Measurements from ENCODE around the gene CCNG2.

The CCNG2 gene

DNA sequence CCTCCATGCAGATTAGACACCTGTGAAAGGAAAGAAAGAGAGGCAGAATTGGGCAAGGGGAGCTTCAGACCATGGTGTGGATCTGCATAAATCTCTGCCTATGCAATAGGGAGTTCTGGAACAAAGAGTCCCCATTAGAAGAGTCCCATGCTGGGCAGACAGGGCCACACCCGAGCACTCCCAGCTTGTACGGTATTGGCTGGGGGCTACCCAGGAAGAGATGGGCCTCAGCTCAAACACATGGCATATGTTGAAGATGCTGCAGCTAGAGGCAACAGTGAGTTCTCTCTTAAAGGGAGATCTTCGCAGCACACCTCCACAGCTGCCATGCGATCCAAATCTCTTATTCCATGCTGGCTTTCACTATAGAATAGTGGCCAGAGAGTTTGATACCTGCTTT lies 24.7 kb downstream of the CCNG2 start:
- DNase-seq, result no peak

DNA sequence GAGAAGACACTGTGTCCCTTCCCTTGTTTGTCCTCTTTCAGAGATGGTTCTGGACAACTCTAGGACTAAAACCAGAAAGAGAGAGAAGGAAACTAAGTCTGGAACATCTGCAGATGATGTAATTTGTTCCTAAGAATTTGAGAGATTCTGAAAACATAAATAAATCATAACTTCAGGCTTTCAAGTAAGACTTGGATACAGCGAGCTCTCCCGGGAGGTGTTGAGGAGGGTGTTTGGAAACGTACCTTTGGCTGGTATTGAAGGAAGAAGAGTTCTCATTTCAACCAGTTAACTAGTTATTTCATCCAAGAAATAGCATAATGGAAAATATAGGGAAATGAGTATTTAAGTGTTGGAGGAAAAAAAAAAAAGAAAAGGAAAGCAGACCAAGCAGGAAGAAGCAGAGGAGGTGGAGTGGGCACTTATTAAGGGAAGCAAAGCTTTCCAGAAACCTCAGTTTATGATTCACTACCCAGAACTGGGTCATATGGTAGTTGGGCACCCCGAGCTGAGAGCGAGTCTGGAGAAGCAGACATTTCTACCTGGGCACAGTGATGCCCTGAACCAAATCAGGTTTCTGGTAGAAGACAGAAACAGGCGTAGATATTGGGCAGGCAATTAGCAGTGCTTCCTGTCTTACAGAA lies 26.9 kb downstream of the CCNG2 start:
- no peak for DNase-seq

DNA sequence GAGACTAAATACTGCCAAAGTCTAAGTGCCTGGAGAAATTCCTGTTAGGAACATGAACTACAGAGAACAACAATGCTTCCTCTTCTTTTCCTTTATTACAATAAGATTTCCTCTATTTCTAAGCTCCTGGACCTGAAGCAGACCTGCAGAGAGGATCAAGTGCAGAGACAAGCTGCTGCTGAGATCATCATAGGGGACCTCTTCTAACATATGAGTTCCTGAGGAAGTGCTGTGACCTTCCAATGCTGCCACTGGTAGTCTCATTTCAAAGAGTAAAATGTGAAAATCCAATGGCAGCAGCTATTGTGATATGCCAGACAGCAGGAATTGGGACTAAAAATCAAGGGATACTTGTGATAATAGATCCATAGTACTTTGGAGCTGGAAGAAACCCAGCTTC lies 28.0 kb downstream of the CCNG2 start:
- no peak for DNase-seq

DNA sequence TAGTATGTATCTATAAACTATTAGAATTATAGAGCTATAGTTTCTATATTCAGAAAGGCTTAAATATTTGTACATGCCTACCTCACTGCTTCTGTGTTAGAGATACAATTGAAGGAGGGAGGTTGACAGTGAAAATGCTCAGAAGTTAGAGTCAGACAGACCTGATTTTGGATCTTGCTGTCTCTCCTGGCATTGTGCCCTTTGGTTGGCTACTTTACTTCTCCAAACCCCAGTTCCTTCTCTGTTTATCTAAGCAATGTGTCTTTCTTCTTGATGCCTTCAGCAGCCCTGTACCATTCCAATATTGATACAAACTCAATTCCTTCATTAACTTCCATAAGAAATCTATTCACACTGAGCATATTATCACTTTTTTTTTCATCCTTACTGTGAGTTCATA lies 28.7 kb downstream of the CCNG2 start:
- no peak for DNase-seq

DNA sequence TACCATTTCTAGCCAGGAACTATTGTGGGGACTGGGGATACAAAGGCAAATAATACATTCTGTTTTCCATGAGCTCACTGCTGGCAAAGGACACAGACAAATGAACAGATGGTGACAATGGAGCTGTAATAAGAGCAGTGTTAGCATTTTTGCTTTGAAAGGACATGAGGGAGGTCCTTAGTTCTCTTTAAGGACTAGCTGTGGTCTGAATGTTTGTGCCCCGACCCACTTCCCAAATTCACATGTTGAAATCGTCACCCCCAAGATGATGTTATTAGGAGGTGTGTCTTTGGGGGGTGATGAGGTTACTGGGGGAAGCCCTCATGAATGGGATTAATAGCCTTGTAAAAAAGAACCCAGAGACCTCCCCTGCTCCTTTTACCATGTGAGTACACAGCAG lies 30.3 kb downstream of the CCNG2 start:
- no peak for DNase-seq

DNA sequence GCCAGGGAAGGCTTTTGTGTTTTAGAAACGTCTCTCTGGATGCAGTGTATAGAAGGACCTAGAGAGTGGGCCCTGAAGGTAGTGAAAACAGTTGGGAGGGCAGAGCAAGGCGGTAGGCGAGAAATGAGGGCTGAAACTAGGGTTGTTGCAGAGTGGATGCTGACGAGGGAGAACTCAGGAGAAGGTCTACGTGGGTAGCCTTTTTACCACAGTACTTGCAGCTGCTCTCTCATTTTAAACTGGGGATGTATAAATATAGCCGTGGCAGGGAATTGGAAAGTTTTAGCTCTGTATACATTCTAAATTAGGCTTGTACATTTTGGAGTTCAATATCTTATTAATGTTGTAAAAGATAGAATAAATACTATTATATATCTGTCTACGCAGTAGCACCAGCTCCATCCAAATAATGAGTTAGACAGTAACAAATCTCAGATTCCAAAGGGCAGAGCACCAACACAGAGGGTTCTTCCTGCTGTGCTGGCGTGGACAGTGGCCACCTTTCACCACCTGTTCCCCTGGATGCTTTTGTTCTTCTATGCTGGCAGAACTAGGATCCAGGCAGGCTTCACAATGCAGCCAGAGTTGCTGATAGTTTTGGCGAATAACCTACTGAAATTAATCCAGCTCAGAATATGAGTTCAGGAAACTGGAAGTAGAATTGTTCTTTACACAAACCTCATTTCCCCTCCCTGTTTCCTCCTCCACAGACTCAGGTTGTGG lies 31.7 kb downstream of the CCNG2 start:
- no peak for DNase-seq

DNA sequence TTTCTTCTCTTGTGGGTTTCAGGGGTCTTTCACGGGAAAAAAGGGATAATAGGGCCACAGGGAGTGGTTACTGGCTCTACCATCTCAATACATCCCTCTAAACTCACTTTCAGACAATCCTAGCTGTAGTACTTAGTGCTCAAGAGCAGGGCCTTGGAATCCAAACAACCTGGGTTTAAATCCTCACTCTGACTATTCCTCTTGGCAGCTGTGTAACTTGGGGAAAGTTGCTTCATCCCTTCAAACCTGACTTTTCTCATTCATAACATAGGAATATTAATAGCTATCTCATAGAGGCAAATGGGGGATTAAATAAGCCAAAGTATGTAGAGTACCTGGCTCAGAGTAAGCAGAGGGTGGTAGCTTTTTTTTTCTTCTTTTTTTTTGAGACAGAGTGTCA lies 32.4 kb downstream of the CCNG2 start:
- DNase-seq, result no peak

DNA sequence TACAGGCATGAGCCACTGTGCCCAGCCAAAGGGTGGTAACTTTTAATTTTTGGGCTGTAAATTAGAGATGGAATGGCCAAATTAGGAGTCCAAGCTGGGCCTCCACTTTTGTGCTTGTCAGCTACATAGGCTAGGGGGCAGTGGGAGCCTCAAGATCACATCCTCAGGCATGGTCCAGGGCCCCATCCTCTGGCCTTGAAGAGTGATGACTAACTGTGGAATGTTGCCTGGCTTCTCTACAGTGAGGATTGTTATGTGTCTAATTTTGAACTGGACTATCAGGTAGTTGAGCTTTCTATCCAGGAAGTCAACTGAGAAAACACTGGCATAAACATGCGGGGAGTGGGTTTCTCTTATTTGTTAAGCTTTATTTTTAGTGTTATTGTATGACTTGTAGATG lies 33.0 kb downstream of the CCNG2 start:
- no peak for DNase-seq

DNA sequence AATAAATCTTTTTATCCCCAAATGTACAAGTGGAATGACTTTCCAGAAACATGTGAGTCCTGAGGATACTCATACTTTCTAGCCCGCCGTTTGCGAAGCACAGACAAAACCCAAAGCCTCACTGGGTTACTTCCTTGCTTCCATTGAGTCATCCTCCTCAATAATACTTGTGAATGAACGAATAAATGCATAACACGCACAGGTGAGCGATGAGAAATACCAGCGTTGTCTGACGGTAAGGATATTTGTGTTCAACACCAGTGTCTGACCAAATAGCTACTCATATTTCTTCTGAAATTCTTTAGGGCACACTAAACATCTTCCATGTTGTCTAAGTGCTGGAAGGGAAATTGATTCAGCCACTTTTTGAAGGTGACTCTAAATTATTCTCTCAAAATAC lies 36.0 kb downstream of the CCNG2 start:
- no peak for DNase-seq

DNA sequence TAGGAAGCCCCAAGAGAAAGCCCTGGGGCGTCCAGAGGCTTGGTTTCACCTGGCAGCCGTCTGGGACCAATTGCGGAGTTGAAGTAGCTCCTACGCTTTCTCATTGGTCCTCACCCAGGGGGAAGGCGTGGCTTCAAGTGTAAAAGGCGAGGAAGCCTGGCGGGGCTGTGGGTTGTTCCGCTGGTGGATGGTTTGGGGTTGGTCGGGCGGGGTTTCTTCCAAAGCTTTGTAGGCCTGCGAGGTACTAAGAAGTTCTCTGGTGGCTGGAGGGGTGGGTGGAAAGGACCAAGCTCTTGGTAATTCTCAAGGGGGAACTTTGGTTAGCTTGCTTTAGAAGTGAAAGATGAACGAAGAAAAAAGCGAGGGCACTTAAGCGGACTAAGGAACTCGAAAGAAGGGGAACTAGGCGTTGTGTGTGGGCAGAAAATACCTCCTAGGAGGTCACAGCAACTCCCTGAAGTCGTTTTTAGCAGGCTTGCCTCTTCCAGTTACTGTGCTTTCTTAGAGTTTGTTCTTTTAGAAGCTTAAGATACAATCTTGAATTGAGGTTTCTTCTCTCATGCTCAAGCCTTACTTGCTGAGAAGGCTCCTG lies 36.6 kb downstream of the CCNG2 start:
- DNase-seq, result no peak

DNA sequence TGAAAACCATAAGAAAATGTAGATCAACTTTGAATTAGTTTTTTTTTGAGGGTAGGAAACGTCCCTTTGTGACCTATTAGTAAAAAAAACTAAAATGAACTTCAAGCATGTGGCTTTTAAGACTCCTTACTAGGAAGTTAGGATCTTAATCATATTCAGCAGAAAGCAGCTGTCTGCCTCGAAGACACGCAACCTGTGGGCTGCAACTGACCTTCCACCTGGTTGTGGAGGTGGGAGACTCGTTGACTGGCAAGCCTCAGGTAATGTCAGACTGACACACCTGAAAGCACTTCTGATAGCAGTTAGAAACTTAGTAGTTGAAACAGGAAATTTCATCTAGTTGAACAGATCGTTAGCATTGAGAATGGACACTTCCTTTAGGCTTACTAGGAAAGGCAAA lies 37.4 kb downstream of the CCNG2 start:
- no peak for DNase-seq

DNA sequence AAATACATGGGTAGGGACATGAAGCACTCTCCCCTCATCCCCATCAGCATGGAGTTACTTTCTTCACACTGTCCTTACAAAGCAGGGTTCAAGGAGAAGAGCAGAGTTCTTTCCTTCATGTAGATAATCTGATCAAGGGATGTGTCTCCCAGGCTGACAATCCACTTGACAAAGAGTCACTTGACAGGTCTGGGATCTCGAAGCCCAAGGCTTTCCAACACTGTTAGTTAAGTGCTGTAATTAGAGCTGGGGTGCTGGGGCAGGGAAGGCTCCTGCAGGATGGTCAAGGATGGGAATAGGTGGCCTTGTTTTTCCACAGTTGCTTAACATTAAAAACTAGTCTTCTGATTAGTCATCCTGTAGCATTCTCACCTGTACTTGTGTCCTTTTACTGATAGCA lies 38.0 kb downstream of the CCNG2 start:
- no peak for DNase-seq

DNA sequence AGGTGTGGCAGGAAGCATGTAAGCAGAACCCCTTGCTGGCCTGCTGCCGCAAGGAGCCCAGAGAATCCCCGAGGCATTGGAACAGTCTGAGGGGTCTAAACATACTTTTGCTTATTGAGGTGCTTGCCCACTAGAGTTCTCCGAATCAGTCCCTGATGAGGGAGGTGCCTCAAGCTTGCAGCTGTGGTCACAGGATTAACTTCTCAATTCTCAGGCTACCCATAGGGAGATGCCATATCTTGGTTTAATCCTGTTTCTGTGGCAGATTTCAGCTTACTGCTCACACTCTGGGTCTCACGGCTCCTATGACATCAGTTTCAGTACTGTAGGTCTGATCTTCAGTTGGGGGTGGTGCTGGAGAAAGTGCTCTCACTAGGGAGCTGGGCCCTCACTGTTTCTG lies 39.9 kb downstream of the CCNG2 start:
- DNase-seq, result no peak

DNA sequence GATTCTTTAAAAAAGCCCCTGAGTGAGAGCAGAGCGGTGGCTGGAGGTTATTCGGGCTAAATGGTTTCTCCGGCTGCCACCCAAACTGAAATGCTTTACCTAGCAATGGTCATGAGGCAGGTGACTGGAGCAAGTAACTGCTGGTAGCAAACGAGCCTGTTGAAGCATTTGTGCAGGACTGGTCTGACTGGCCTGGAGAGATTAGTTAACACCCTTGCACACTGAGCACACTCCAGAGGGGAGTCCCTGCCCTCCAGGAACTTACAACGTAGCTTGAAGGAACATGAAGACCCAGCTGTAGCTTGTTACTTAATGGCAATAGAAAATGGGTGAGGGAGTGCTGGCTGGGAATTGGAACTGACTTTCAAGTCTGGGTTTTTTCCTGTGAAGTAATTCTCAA lies 40.4 kb downstream of the CCNG2 start:
- no peak for DNase-seq

DNA sequence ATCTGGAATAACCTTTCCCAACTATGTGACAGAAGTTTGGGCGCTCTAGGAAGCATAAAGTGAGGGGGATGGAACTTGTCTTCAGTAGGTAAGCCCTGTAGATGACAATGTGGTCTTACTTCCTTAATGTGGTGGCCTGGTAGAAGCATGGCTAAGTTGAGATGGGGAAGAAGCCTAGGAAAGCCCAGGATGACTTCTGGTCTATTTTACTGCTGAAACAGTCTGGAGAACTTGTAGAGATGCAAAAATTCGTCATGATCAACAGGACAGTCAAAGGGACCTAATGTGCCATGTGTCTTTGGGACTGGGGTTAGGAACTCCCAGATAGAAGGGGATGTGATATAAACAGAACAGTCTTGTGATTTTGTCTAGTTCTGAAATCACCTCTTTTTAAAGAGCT lies 40.8 kb downstream of the CCNG2 start:
- no peak for DNase-seq

DNA sequence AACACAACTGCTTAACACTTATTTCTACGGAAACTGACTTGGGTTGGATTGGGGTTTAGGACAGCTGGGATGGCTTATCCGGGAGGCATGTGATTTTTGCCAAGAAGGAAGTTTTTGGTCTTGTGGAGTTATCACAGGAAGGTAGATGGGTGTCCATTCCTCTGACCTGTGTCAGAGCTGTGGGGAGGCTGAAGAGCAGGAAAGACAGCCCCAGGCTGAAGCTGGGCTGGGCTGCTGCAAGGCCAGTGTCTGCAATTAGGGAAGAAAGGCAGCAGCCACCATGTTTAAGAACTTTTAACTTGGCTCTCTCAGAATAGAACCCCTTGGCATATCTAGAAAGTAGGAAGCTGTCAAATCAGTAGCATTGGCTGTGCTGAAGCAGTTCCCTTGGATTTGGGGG lies 42.3 kb downstream of the CCNG2 start:
- DNase-seq, result no peak

DNA sequence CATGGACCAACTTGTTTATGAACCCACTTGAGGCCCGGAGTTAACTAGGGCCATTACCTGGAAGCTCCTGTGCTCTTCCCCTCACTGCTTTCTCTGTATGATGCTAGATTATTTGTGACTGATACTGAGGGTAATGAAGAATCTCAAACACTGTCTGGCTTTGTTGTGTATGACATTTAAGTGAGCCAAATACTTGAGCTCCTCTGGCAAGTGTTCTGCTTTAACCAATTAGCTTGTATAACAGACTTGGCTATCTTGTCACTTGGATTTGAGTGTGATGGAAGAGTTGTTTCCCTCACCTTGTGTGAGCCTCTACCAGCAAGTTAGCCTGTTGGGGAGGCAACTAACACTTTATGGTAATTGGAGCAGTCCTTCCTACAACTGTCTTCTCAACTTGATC lies 42.7 kb downstream of the CCNG2 start:
- no peak for DNase-seq

DNA sequence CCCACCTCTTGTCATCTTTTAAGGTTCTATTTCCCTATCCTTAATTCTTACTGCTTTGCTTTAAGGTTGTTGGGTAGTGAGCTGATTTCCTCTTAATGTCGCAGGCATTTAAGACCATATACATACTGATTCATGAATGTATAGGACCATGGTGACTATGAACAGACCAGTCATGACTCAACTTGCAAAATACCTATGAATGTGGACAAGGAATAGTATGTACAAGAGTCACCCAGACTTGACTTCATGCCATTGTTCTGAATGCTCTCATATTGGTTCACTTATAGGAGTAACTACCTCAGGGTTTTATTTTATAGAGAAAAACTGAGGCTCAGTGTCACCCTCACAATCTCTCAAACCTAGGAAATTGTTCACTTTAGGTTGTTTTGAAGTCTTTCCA lies 44.3 kb downstream of the CCNG2 start:
- DNase-seq, result no peak

DNA sequence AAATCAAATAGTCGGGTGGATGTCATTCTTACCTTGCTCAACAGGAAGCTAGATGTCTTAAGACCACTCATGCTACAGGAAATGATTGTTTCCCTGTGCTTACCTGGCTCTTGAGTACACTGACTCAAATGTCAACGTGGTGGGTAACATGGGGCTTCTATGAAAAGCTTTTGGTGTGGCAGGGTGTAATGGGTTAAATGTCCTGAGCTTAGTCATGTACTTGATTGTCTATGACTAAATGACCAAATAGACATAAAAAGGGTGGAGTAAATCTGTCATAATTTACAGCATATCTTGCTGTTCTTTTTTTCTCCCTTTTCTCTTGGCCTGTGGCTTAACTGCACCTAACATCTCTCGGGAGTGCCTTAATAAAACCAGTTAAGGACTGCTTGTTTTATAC lies 44.9 kb downstream of the CCNG2 start:
- DNase-seq, result no peak

DNA sequence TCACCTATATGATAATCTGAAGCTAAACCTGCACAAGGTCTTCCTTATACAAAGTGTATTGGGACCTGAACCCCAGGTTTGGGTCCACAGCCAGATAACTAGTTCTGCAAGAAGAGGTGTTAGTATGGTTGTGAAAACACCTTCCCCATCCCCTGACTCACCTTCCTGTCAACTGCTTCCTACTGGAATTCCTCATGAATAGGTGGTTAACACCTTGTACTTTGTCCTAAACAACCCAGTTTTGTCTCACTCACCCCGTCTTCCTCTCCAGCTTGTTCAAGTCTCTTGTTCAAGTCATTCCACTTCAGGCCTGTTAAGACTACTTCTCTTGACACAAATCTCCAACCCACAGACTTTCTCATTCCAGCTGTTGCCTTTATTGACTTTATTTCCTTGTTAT lies 45.5 kb downstream of the CCNG2 start:
- no peak for DNase-seq

DNA sequence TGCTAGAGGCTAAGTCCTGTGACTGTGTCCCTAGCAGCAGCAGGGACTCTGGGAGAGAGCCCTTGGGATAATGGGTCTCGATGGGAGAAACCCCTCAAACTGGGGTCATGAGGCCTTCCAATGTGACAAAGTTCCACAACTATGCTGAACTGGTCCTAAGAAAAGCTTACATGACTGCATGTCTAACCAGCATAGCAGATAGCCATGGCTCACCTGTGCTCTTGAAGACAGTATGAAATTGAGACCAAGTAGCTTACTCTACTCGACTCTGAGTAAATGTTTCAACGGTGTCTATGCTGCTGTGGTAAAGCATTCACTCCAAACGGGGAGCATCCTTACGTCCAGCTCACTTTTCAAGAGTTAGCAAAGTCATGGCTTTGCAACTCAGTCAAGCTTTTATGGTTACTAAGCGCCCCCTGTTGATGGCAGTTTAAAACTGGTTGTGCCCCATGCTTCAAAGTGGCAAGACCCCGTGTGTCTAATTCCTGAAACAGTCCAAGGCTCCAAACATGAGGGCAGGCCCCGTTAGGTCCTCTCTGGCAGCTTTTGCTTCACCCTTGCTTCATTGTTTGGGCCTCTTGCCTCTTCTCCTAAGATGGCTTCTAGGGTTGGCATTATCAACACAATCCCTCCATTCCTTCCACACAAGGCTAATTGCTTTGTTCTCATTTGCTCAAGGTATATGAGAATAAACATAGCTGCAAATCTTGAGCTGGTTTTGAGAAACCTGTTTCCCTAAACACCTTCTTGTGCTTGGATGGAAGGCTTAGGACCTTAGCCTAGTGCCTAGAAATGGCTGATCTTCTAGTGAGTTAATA lies 46.6 kb downstream of the CCNG2 start:
- DNase-seq, result peak; percentile 58

DNA sequence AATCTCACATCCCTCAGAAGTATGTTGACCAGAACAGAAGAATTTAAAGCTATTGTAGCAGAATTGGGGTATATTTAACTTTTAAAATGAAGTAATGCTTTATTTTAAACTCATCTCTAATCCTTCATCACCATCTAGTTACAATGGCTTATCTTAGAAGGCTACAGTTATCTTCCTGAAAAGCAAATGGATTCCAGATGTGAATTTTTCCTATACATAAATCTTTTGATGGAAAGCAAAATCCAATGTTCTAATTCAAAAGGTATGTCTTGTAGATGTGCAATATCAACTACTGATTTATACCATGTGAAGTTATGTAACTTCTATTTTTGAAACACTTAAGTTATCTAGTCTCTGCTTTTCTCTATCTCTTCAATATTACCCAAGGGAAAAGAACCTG lies 47.6 kb downstream of the CCNG2 start:
- DNase-seq, result no peak

DNA sequence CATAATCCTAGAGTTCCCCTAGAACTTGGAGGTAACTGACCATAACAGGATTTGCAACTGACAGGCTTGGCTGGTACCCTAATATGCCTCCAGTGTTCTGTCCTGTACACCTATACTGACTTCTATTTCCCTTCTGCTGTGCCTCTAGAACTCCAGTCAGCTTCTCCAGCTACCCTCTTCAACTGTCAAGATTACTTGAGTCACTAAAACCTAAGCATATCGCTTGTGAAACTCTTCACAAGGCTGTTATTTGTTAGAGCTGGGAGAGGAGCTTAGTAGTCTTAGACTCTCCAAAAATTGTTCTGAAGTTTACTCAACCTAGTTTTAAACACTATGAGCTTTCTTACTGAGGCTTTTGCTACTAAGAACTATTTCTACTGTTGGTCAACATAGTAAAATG lies 52.0 kb downstream of the CCNG2 start:
- DNase-seq, result no peak

DNA sequence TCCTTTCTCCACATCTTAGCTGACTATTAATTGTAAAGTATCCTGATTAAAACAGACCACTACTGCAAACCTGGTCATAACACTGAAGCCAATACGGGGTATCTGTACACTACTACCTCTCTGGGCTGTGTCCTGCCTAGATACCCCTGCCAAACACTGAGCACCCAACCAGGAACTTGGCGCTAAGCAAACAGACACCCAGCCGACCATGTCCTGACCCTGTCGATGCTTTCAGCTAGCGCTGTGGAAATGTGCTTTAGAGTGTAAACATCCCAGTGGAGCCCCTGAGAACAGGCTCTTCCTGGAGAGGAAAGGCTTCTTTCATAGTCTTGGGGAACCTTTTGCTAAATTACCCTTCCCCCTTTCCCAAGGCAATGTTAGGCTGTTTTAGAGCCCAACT lies 52.9 kb downstream of the CCNG2 start:
- no peak for DNase-seq

All from COR-L47 (cell line).